Neural cell (in vitro differentiated cells): ENCODE data around the gene PDCD1. TPM values are rescaled to one million over a fixed set of nuclear protein-coding genes. Genes with fewer than 3 reads are reported as not detected.

Experiments
- H2AFZ ChIP-seq: fragments of 200-600, 300-800 bp; sonication (generic), shearing (Covaris generic); 2 replicates; pipeline ENCODE4 v1.6.0; 2014; ENCODE audit warnings: low read depth, mild to moderate bottlenecking, antibody characterized with exemption, low read length, moderate library complexity
- H3F3A ChIP-seq: fragments of 200-600 bp; shearing (Covaris generic); 2 replicates; pipeline ENCODE4 v1.6.1; 2016; ENCODE audit warnings: mild to moderate bottlenecking, moderate library complexity, mixed read lengths, antibody characterized with exemption, low read length; ENCODE audit not compliant: insufficient read depth, poor library complexity, severe bottlenecking
- H3K27ac ChIP-seq: fragments of 200-600, 300-800 bp; sonication (generic), shearing (Covaris generic); 2 replicates; pipeline ENCODE4 v1.5.1; 2014; ENCODE audit warnings: mild to moderate bottlenecking, low read length, moderate library complexity
- H3K27me3 ChIP-seq: fragments of 300-800, 200-600 bp; sonication (generic), shearing (Covaris generic); 2 replicates; pipeline ENCODE4 v1.6.0; 2014; ENCODE audit warnings: mild to moderate bottlenecking, low read depth, low read length, moderate library complexity; ENCODE audit not compliant: insufficient read depth
- H3K36me3 ChIP-seq: fragments of 300-800, 200-600 bp; sonication (generic), shearing (Covaris generic); 2 replicates; pipeline ENCODE4 v1.5.1; 2014; ENCODE audit warnings: mild to moderate bottlenecking, antibody characterized with exemption, low read length, moderate library complexity; ENCODE audit not compliant: insufficient read depth
- H3K4me2 ChIP-seq: fragments of 300-800, 200-600 bp; sonication (generic), shearing (Covaris generic); 2 replicates; pipeline ENCODE4 v1.6.0; 2014; ENCODE audit warnings: mild to moderate bottlenecking, low read length
- H3K4me3 ChIP-seq: fragments of 300-800, 200-600 bp; sonication (generic), shearing (Covaris generic); 2 replicates; pipeline ENCODE4 v1.5.1; 2014; ENCODE audit warnings: mild to moderate bottlenecking, low read length, moderate library complexity
- H3K79me2 ChIP-seq: fragments of 200-600 bp; shearing (Covaris generic); replicated peaks from 2 replicates; pipeline ENCODE4 v1.6.0; 2014; ENCODE audit warnings: mild to moderate bottlenecking, low read length, moderate library complexity; ENCODE audit not compliant: insufficient read depth
- H3K9ac ChIP-seq: fragments of 300-800, 200-600 bp; sonication (generic), shearing (Covaris generic); 2 replicates; pipeline ENCODE4 v1.6.1; 2016; ENCODE audit warnings: mild to moderate bottlenecking, low read length, mixed read lengths
- H3K9me2 ChIP-seq: fragments of 200-600 bp; shearing (Covaris generic); 2 replicates; pipeline ENCODE4 v1.6.1; 2016; ENCODE audit warnings: mild to moderate bottlenecking, low read length, mixed read lengths; ENCODE audit not compliant: insufficient read depth
- H3K9me3 ChIP-seq: fragments of 200-600, 300-800 bp; sonication (generic), shearing (Covaris generic); 2 replicates; pipeline ENCODE4 v1.6.1; 2016; ENCODE audit warnings: mild to moderate bottlenecking, mixed run types, low read length, moderate library complexity, mixed read lengths
- H4K20me1 ChIP-seq: fragments of 200-600 bp; shearing (Covaris generic); 2 replicates; pipeline ENCODE4 v1.6.1; 2016; ENCODE audit warnings: mild to moderate bottlenecking, mixed run types; ENCODE audit not compliant: insufficient read depth
- EP300 ChIP-seq: fragments of 450-650 bp; conservative IDR thresholded peaks from 2 replicates; pipeline ENCODE4 v1.6.1; 2014; ENCODE audit warnings: antibody characterized with exemption, mild to moderate bottlenecking, moderate library complexity; ENCODE audit not compliant: poor library complexity, severe bottlenecking
- EZH2 ChIP-seq: fragments of 200-600, 300-800 bp; shearing (Covaris generic), sonication (generic); IDR thresholded peaks from 2 replicates; pipeline ENCODE4 v1.6.1; 2014; ENCODE audit warnings: antibody characterized with exemption, low read length, borderline replicate concordance, mild to moderate bottlenecking; ENCODE audit not compliant: insufficient read depth, poor library complexity, severe bottlenecking
- MXI1 ChIP-seq: fragments of 450-650 bp; conservative IDR thresholded peaks from 2 replicates; pipeline ENCODE4 v1.6.1; 2014; ENCODE audit warnings: antibody characterized with exemption, mild to moderate bottlenecking; ENCODE audit not compliant: poor library complexity, severe bottlenecking
- POLR2AphosphoS5 ChIP-seq: IDR thresholded peaks from 2 replicates; pipeline ENCODE4 v1.6.1; 2012
- RAD21 ChIP-seq: fragments of 450-650 bp; conservative IDR thresholded peaks from 2 replicates; pipeline ENCODE4 v1.6.1; 2014; ENCODE audit warnings: antibody characterized with exemption, mild to moderate bottlenecking, moderate library complexity
- SMC3 ChIP-seq: fragments of 450-650 bp; conservative IDR thresholded peaks from 2 replicates; pipeline ENCODE4 v1.6.1; 2014; ENCODE audit warnings: antibody characterized with exemption, mild to moderate bottlenecking, moderate library complexity; ENCODE audit not compliant: poor library complexity
- TAF1 ChIP-seq: IDR thresholded peaks from 2 replicates; pipeline ENCODE4 v1.6.1; 2012; ENCODE audit warnings: low read depth
- polyA plus RNA-seq: library from polyadenylated mRNA; depleted of rRNA; stranded (reverse); fragments of >200 nt; gene quantifications from 2 replicates; pipeline ENCODE4 v1.2.3, GENCODE V29; 2014
- TF ChIP-seq, protein P1 (sequence below): fragments of 450-650 bp; IDR thresholded peaks from 2 replicates; pipeline ENCODE4 v1.5.1; 2014; ENCODE audit warnings: antibody characterized with exemption, mild to moderate bottlenecking, moderate library complexity; ENCODE audit not compliant: poor library complexity, severe bottlenecking
- TF ChIP-seq, protein P2 (sequence below): IDR thresholded peaks from 2 replicates; pipeline ENCODE4 v1.6.1; 2012; ENCODE audit warnings: borderline replicate concordance

PDCD1 gene
- polyA plus RNA-seq, 1 donor from 2014 or later, result not detected

DNA sequence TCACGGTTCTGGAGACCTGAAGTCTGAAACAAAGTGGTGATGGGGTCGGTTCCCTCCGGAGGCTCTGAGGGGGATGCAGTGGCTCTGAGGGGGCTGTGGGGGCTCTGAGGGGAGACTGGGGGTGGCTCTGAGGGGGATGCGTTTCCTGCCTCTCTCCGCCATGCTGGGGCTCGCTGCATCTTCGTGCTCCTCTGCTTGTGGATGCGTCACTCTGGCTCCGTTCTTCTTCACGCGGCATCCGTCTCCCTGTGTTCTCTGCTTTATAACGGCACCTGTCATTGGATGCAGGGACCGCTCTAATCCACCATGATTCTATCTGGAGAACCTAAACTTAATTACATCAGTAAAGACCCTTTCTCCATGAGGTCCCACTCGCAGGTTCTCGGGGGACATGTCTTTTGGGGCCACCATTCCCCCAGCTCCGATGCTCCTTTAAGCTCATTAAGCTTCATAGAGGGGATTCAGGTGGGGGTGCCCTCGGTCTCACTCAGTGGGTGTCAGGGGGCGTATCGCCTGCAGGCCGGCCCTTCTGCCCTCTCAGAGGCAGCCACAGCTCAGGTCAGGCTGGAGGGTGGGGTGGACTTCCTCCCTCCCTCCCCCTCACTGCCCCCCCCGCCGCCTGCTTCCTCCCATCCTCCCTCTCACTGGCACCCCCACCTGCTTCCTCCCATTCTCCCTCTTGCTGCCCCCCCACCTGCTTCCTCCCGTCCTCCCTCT, 29.3 kb upstream of the PDCD1 start:
- Histone ChIP-seq H3K9me3 (no peaks in the 10 kb centered on the region), H3K9me2 (no peaks in the 10 kb centered on the region), H3K79me2 (no peaks in the 10 kb centered on the region), H2AFZ (no peak overlapping the region), H3K36me3 (no peaks in the 10 kb centered on the region), H3K27ac (no peak overlapping the region), H3K4me3 (no peak overlapping the region), H3F3A (no peaks in the 10 kb centered on the region), H3K4me2 (no peak overlapping the region), H3K9ac (no peak overlapping the region), H3K27me3 (no peaks in the 10 kb centered on the region), H4K20me1 (no peaks in the 10 kb centered on the region)
- TF ChIP-seq RAD21 (no peak), POLR2AphosphoS5 (no peak), EZH2 (no peak), SMC3 (no peak), EP300 (no peak), TAF1 (no peak), MXI1 (no peak)
- TF ChIP-seq, protein P1, sequence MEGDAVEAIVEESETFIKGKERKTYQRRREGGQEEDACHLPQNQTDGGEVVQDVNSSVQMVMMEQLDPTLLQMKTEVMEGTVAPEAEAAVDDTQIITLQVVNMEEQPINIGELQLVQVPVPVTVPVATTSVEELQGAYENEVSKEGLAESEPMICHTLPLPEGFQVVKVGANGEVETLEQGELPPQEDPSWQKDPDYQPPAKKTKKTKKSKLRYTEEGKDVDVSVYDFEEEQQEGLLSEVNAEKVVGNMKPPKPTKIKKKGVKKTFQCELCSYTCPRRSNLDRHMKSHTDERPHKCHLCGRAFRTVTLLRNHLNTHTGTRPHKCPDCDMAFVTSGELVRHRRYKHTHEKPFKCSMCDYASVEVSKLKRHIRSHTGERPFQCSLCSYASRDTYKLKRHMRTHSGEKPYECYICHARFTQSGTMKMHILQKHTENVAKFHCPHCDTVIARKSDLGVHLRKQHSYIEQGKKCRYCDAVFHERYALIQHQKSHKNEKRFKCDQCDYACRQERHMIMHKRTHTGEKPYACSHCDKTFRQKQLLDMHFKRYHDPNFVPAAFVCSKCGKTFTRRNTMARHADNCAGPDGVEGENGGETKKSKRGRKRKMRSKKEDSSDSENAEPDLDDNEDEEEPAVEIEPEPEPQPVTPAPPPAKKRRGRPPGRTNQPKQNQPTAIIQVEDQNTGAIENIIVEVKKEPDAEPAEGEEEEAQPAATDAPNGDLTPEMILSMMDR, result no peak
- TF ChIP-seq, protein P2, sequence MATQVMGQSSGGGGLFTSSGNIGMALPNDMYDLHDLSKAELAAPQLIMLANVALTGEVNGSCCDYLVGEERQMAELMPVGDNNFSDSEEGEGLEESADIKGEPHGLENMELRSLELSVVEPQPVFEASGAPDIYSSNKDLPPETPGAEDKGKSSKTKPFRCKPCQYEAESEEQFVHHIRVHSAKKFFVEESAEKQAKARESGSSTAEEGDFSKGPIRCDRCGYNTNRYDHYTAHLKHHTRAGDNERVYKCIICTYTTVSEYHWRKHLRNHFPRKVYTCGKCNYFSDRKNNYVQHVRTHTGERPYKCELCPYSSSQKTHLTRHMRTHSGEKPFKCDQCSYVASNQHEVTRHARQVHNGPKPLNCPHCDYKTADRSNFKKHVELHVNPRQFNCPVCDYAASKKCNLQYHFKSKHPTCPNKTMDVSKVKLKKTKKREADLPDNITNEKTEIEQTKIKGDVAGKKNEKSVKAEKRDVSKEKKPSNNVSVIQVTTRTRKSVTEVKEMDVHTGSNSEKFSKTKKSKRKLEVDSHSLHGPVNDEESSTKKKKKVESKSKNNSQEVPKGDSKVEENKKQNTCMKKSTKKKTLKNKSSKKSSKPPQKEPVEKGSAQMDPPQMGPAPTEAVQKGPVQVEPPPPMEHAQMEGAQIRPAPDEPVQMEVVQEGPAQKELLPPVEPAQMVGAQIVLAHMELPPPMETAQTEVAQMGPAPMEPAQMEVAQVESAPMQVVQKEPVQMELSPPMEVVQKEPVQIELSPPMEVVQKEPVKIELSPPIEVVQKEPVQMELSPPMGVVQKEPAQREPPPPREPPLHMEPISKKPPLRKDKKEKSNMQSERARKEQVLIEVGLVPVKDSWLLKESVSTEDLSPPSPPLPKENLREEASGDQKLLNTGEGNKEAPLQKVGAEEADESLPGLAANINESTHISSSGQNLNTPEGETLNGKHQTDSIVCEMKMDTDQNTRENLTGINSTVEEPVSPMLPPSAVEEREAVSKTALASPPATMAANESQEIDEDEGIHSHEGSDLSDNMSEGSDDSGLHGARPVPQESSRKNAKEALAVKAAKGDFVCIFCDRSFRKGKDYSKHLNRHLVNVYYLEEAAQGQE, result no peak

DNA sequence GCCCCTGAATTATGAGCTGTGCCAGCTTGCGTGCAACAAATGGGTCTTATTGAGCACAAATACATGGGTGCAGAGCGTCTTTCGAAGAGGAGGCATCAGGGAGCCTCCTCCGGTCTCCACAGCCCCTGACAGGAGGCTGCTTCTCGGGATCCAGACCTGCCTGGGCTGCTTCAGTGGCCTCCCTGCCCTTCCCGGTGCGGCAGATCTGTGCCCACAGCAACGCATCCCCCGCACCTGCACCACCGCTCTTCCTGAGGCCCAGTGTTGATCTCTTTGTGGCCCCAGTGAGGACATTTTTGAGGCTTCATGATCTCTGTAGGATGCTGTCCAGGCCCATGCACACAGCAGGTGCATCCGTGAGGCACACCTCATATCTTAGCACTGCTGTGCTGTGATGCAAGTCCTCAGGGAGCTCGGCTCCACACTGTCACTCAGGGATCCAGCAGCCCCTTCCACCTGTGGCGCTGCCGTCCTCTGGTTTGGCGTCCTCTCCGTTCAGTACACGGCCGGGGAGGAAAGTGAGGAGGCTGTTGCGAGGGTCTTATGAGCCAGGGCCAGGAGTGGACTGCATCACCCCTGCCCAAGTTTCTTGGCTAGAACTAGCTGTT, 28.2 kb upstream of the PDCD1 start:
- H3F3A ChIP-seq, result no peaks in the 10 kb centered on the region
- H3K27me3 ChIP-seq, result no peaks in the 10 kb centered on the region
- no peak overlapping the region for H3K9ac ChIP-seq
- TF ChIP-seq POLR2AphosphoS5, result no peak
- TF ChIP-seq SMC3, result no peak
- TF ChIP-seq, protein P2, result no peak
- TF ChIP-seq EZH2, result no peak
- no peak for TF ChIP-seq MXI1
- no peak for TF ChIP-seq EP300
- TF ChIP-seq TAF1, result no peak
- TF ChIP-seq, protein P1, result no peak
- no peak for TF ChIP-seq RAD21
- no peak overlapping the region for H3K4me2 ChIP-seq
- H2AFZ ChIP-seq, result no peak overlapping the region
- H3K9me3 ChIP-seq, result no peaks in the 10 kb centered on the region
- H4K20me1 ChIP-seq, result no peaks in the 10 kb centered on the region
- H3K36me3 ChIP-seq, result no peaks in the 10 kb centered on the region
- H3K9me2 ChIP-seq, result no peaks in the 10 kb centered on the region
- no peak overlapping the region for H3K27ac ChIP-seq
- no peaks in the 10 kb centered on the region for H3K79me2 ChIP-seq
- H3K4me3 ChIP-seq, result no peak overlapping the region
